Left ventricle myocardium inferior (tissue), 1 donor: ENCODE data around the gene CORO7. TPM values are rescaled to one million over a fixed set of nuclear protein-coding genes. Genes with fewer than 3 reads are reported as not detected.
A peak's percentile ranks its signal among the peaks of the same experiment; 100 is the strongest.

ENCODE experiments used
- DNase-seq: peaks from one replicate; pipeline ENCODE4 v3.0.0-alpha.2; 2020
- H3K27ac ChIP-seq: fragments of 200-600 bp; replicated peaks from 2 replicates; pipeline ENCODE4 v1.8.0; 2021
- H3K27me3 ChIP-seq: fragments of 200-600 bp; 2 replicates; pipeline ENCODE4 v1.8.0; 2021; ENCODE audit warnings: low read depth
- H3K36me3 ChIP-seq: fragments of 200-600 bp; 2 replicates; pipeline ENCODE4 v1.8.0; 2021
- H3K4me1 ChIP-seq: fragments of 200-600 bp; 2 replicates; pipeline ENCODE4 v1.8.0; 2021
- H3K4me3 ChIP-seq: fragments of 200-600 bp; 2 replicates; pipeline ENCODE4 v1.8.0; 2021; ENCODE audit warnings: mild to moderate bottlenecking, moderate library complexity
- H3K9me3 ChIP-seq: fragments of 200-600 bp; replicated peaks from 2 replicates; pipeline ENCODE4 v1.8.0; 2021
- intact Hi-C: fragments of 100-400 bp; cut with micrococcal nuclease; formaldehyde crosslinking; loops from one replicate; pipeline ENCODE4 v1.11.0; 2022
- total RNA-seq: library from RNA; stranded (reverse); fragmentation: NEBNext Ultra II Directional; extraction: Animal tissue kit (Norgen Biotek cat#: 25700); gene quantifications from one replicate; pipeline ENCODE4 v1.2.1, GENCODE V29; 2021
- TF ChIP-seq, protein P1 (sequence below): fragments of 200-600 bp; IDR thresholded peaks from 2 replicates; pipeline ENCODE4 v1.8.0; 2021; ENCODE audit warnings: antibody characterized with exemption, mild to moderate bottlenecking, borderline replicate concordance
- donor health status: DM: no; HTN: yes; CAD: no; lungs with severe emphysema.

Gene CORO7
- total RNA-seq, 1 donor from 2014 or later: 12.5 TPM

DNA sequence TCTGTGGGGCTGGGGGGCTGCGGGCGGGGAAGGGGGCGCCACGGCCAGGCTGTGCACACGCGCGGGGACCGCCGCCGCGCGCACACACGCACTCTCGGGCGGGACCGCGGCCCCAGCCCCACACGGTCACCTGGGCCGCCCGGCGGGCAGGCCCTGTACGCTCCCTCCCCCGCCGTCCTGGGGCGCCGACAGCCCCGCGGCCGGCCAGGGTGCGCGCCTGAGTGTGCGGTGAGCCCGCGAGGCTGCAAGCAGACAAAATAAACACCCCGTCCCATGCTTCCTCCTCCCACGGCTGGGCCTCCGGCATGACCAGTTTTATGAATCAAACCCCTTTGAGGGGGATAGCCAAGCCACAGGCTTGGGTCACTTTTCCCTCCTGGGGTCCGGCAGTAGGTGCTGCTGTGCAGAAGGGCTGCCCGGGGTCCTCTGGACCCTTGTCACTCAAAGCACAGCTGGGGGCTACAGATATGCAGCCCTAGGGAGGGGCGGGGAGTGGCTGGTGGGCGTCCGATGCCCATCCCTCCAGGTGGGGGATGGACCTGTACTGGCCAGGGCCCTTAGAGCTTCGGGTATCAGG, 44.3 kb downstream of the CORO7 start:
- DNase-seq: peak; percentile 18

DNA sequence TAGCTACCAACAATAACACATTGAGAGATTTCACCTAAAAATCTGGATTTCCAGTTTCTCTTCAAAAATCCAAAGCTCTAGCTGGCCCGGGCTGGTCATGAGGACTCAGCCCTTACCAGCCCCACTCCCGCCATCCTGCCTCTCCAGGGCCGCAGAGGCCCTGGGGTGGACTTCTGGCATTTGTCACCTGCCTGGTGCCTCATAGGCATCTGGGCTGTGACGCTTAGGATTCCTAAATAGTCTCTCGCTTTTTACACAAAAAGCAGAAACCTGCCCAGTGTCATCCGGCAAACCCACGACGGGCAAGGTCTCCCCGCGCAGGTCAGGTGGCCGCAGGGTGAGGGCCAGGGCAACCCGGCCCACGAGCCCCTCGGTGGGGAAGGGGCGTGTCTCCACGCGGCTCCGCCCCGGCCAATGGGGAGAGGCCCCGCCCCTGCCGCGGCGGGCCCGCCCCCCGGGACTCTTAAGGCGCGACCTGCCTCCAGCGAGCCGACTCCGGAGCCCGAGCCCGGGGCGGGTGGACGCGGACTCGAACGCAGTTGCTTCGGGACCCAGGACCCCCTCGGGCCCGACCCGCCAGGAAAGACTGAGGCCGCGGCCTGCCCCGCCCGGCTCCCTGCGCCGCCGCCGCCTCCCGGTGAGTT, 44.9 kb downstream of the CORO7 start, which contains the start of gene VASN:
TSS of gene VASN (plus strand) at position 492 of the 644 bp plus-strand sequence. CDS start 9,030 bp downstream, outside the sequence.
- Histone ChIP-seq H3K36me3 (no peaks in the 10 kb centered on the region), H3K9me3 (no peaks in the 10 kb centered on the region), H3K27me3 (no peaks in the 10 kb centered on the region), H3K27ac (peak within 1 kb of the TSS; percentile 82), H3K4me1 (peaks cover 78% of the 10 kb centered on the region), H3K4me3 (peak within 1 kb of the TSS; percentile 75)
- TF ChIP-seq, protein P1, sequence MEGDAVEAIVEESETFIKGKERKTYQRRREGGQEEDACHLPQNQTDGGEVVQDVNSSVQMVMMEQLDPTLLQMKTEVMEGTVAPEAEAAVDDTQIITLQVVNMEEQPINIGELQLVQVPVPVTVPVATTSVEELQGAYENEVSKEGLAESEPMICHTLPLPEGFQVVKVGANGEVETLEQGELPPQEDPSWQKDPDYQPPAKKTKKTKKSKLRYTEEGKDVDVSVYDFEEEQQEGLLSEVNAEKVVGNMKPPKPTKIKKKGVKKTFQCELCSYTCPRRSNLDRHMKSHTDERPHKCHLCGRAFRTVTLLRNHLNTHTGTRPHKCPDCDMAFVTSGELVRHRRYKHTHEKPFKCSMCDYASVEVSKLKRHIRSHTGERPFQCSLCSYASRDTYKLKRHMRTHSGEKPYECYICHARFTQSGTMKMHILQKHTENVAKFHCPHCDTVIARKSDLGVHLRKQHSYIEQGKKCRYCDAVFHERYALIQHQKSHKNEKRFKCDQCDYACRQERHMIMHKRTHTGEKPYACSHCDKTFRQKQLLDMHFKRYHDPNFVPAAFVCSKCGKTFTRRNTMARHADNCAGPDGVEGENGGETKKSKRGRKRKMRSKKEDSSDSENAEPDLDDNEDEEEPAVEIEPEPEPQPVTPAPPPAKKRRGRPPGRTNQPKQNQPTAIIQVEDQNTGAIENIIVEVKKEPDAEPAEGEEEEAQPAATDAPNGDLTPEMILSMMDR: no peak
- intact Hi-C loops: no loop called here
- peak; percentile 83 for DNase-seq

More for the DNA sequence above, 44.3 kb downstream of the CORO7 start:
- Histone ChIP-seq H3K36me3 (no peaks in the 10 kb centered on the region), H3K4me1 (peaks cover 84% of the 10 kb centered on the region), H3K27me3 (no peaks in the 10 kb centered on the region), H3K27ac (peak overlapping the region; percentile 82), H3K4me3 (peak overlapping the region; percentile 75), H3K9me3 (no peaks in the 10 kb centered on the region)
- TF ChIP-seq, protein P1: no peak
- intact Hi-C loops: no loop called here

DNA sequence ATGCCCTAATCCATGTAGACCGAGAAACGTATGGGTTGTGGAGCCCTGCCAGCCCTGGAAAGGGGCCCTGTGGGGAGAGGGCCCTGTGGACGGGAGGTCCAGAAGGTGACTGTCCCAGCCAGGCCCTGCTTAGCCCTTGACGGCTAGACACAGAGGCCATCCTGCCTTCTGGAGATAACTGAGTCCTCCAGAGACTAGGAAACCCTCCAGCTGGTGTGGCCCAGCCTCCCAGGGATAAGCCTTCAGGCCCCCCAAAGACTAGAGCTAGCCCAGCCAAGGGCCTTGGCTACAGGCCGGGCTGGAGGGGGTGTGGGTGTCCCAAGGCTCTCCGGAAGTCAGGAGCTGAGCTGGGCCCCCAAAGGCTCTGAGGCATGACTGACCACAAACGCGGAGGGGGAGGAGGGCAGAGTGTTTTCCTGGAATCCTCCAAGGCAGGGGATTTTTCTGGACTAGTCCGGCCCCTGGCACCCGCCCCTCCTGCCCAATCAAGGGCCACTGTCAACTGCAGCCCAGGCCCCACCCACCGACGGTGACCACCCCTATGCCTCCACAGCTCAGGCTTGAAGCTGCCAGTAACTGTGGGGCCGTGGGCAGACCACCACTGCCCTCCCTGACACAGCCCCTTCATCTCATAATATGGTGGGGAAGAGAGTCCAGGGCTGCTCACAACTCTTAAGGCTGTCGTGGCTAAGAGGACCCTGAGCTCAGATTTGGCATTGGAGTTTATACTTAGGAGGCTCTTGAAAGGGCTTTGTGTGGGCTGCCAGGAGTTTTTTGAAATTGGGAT, 45.6 kb downstream of the CORO7 start:
- Histone ChIP-seq H3K9me3 (no peaks in the 10 kb centered on the region), H3K4me3 (peak overlapping the region; percentile 75), H3K27ac (peak overlapping the region; percentile 82), H3K4me1 (peaks cover 71% of the 10 kb centered on the region), H3K27me3 (no peaks in the 10 kb centered on the region), H3K36me3 (no peaks in the 10 kb centered on the region)
- peak; percentile 75 for DNase-seq
- intact Hi-C loops: no loop called here
- TF ChIP-seq, protein P1: no peak

DNA sequence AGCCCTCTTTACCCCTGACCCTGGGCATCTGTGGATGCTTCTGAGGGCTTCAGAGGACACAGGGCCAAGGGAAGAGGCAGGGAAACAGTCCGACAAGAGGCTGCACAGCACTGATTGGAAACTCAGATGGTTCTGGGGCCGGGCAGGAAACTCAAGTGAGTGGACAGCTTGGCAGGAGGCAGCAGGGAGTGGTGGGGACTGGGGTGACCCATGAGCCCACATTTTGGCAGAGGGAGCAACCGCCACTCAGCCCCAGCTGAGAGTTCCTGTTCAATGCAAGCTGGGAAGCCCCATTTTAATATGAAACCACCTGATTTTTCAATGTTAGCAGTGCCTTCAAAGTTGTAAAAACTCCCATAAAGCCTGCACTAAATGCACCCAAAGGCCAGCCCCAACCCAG, 46.2 kb downstream of the CORO7 start:
- H3K27me3 ChIP-seq: no peaks in the 10 kb centered on the region
- peaks cover 65% of the 10 kb centered on the region for H3K4me1 ChIP-seq
- H3K9me3 ChIP-seq: no peaks in the 10 kb centered on the region
- DNase-seq: no peak
- H3K36me3 ChIP-seq: peaks cover 2% of the 10 kb centered on the region
- intact Hi-C loops: no loop called here
- TF ChIP-seq, protein P1: no peak
- H3K27ac ChIP-seq: peak overlapping the region; percentile 82
- no peak overlapping the region for H3K4me3 ChIP-seq

DNA sequence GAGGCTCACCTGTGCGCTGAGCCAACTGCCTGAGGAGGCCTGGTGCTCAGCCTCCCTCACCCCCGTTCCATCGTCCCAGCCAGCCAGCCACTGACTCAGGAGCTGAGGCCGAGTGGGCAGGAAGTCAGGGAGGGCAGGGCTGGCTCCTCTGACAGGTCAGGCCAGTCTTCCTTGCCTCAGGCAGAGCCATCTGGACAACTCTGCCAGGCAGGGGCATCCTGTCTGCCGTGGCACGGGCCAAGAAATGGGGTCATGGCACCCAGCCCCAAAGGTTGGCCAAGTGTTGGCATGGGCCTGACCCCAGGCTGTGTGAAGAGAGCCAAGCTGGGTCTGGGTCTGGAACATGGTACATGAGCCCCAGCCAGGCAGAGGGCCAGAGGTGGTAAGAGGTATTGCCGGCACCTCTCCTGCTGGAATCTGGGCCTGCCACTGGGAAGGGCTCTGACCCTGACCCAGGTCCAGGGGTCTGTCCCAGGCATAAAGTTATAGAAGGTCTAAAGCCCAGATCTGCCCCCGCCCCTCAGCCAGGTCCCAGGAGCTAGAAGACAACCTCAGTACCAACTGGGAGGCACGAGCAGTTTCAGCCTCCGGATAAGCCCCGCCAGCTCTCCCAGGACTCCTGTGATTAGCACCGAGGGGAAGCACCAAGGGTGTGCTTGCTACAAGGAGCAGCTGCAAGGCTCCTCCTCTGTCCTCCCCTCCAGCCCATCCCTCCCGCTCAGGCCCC, 47.2 kb downstream of the CORO7 start:
- no peak overlapping the region for H3K4me3 ChIP-seq
- intact Hi-C loops: no loop called here
- no peaks in the 10 kb centered on the region for H3K9me3 ChIP-seq
- DNase-seq: no peak
- TF ChIP-seq, protein P1: no peak
- peaks cover 55% of the 10 kb centered on the region for H3K4me1 ChIP-seq
- peaks cover 11% of the 10 kb centered on the region for H3K36me3 ChIP-seq
- H3K27me3 ChIP-seq: no peaks in the 10 kb centered on the region
- no peak overlapping the region for H3K27ac ChIP-seq
